ENCODE data around the gene KCNE4. TPM values are rescaled to one million over a fixed set of nuclear protein-coding genes. Genes with fewer than 3 reads are reported as not detected.

Gene KCNE4
- total and polyA plus RNA-seq, 4 donors: 0.19 to 0.42 (median 0.31) TPM

DNA sequence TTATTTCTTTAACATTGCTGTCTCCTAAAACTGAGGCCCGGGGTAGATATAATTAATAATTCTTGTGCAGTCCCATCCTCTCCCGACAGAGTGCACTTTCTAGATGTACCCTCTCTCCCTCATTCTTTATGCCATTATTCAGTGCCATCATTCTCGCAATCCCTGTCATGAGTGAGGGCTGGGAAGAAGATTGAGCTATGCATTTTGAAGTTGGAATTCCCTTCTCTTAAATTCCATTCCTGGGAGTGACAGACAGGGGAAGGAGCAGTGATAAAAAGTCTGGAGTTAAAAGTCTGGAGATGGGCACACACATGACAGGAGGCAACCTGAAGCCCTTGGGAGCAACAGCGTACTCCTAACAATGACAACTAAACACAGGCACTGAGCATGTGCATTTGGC, 2.6 kb upstream of the KCNE4 start:
- H3K27ac ChIP-seq (ENCODE audit: low read depth in 1 of 2, low read length in 2 of 2): no peak overlapping the region
- peaks cover 0 to 2% (median 0%) of the 10 kb centered on the region in 4 donors for H3K4me1 ChIP-seq (ENCODE audit: control insufficient read depth in 4 of 4, insufficient read depth in 4 of 4, low read length in 3 of 4)
- H3K4me3 ChIP-seq (ENCODE audit: low read depth in 1 of 3, low read length in 3 of 3): no peak overlapping the region
- TF ChIP-seq RAD21 (IDR thresholded peaks at IDR 0.05) (no peak), JUND (IDR thresholded peaks at IDR 0.05) (no peak), FOXA2 (IDR thresholded peaks at IDR 0.05) (no peak), TAF1 (conservative IDR thresholded peaks at IDR 0.05) (no peak), YY1 (IDR thresholded peaks at IDR 0.05) (no peak), SP1 (IDR thresholded peaks at IDR 0.05) (no peak), NR2F2 (IDR thresholded peaks at IDR 0.05) (no peak), RXRA (IDR thresholded peaks at IDR 0.05) (no peak), FOXA1 (IDR thresholded peaks at IDR 0.05) (no peak), HNF4G (IDR thresholded peaks at IDR 0.05) (no peak), EGR1 (IDR thresholded peaks at IDR 0.05; ENCODE audit: low read depth in 2 of 2) (no peak)
- TF ChIP-seq, protein P1, sequence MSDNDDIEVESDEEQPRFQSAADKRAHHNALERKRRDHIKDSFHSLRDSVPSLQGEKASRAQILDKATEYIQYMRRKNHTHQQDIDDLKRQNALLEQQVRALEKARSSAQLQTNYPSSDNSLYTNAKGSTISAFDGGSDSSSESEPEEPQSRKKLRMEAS (IDR thresholded peaks at IDR 0.05): no peak
- TF ChIP-seq, protein P2, sequence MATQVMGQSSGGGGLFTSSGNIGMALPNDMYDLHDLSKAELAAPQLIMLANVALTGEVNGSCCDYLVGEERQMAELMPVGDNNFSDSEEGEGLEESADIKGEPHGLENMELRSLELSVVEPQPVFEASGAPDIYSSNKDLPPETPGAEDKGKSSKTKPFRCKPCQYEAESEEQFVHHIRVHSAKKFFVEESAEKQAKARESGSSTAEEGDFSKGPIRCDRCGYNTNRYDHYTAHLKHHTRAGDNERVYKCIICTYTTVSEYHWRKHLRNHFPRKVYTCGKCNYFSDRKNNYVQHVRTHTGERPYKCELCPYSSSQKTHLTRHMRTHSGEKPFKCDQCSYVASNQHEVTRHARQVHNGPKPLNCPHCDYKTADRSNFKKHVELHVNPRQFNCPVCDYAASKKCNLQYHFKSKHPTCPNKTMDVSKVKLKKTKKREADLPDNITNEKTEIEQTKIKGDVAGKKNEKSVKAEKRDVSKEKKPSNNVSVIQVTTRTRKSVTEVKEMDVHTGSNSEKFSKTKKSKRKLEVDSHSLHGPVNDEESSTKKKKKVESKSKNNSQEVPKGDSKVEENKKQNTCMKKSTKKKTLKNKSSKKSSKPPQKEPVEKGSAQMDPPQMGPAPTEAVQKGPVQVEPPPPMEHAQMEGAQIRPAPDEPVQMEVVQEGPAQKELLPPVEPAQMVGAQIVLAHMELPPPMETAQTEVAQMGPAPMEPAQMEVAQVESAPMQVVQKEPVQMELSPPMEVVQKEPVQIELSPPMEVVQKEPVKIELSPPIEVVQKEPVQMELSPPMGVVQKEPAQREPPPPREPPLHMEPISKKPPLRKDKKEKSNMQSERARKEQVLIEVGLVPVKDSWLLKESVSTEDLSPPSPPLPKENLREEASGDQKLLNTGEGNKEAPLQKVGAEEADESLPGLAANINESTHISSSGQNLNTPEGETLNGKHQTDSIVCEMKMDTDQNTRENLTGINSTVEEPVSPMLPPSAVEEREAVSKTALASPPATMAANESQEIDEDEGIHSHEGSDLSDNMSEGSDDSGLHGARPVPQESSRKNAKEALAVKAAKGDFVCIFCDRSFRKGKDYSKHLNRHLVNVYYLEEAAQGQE (IDR thresholded peaks at IDR 0.05): no peak
- TF ChIP-seq, protein P3, sequence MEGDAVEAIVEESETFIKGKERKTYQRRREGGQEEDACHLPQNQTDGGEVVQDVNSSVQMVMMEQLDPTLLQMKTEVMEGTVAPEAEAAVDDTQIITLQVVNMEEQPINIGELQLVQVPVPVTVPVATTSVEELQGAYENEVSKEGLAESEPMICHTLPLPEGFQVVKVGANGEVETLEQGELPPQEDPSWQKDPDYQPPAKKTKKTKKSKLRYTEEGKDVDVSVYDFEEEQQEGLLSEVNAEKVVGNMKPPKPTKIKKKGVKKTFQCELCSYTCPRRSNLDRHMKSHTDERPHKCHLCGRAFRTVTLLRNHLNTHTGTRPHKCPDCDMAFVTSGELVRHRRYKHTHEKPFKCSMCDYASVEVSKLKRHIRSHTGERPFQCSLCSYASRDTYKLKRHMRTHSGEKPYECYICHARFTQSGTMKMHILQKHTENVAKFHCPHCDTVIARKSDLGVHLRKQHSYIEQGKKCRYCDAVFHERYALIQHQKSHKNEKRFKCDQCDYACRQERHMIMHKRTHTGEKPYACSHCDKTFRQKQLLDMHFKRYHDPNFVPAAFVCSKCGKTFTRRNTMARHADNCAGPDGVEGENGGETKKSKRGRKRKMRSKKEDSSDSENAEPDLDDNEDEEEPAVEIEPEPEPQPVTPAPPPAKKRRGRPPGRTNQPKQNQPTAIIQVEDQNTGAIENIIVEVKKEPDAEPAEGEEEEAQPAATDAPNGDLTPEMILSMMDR (IDR thresholded peaks at IDR 0.05; ENCODE audit: low read depth, low read length, missing input control): no peak
- TF ChIP-seq, protein P4, sequence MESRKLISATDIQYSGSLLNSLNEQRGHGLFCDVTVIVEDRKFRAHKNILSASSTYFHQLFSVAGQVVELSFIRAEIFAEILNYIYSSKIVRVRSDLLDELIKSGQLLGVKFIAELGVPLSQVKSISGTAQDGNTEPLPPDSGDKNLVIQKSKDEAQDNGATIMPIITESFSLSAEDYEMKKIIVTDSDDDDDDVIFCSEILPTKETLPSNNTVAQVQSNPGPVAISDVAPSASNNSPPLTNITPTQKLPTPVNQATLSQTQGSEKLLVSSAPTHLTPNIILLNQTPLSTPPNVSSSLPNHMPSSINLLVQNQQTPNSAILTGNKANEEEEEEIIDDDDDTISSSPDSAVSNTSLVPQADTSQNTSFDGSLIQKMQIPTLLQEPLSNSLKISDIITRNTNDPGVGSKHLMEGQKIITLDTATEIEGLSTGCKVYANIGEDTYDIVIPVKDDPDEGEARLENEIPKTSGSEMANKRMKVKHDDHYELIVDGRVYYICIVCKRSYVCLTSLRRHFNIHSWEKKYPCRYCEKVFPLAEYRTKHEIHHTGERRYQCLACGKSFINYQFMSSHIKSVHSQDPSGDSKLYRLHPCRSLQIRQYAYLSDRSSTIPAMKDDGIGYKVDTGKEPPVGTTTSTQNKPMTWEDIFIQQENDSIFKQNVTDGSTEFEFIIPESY (IDR thresholded peaks at IDR 0.05): no peak
- no peaks in the 10 kb centered on the region for H3K36me3 ChIP-seq (ENCODE audit: control insufficient read depth in 4 of 4, insufficient read depth in 3 of 4, low read depth in 1 of 4, low read length in 3 of 4)
- H3K27me3 ChIP-seq (ENCODE audit: control insufficient read depth in 4 of 4, insufficient read depth in 4 of 4, low read length in 3 of 4): peaks cover 0 to 5% (median 0%) of the 10 kb centered on the region in 4 donors
- no peak overlapping the region for H3K9ac ChIP-seq (ENCODE audit: low read depth in 1 of 2, low read length in 2 of 2)
- no peaks in the 10 kb centered on the region for H3K9me3 ChIP-seq (ENCODE audit: control insufficient read depth in 4 of 4, low read length in 3 of 4)
- 93% methylated on average over 4 of the region's 4 CpGs for WGBS
- no peak for DNase-seq (ENCODE audit: low spot score)

DNA sequence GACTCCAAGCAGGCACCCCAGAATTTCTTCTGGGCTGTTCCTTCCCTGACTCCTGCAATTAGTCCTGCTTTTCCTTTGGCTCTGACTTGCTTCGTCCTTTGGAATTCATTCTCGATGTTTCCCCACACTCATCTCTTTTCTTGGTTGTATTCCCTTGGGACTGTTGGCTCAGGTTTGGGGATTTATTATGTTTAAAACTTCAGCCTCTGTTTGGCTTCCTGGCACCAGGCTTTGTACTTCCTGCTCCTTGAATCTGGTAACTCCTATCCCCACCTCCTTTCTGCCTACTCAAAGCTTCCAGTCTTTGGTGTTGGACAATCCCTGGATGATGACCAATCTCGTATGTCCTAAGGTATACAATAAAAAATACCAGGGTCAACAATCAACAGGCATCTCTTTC, 1.8 kb upstream of the KCNE4 start:
- DNase-seq (ENCODE audit: low spot score): no peak
- 82% methylated on average over 3 of the region's 3 CpGs for WGBS
- peaks cover 0 to 5% (median 0%) of the 10 kb centered on the region in 4 donors for H3K27me3 ChIP-seq (ENCODE audit: control insufficient read depth in 4 of 4, insufficient read depth in 4 of 4, low read length in 3 of 4)
- no peak overlapping the region for H3K9ac ChIP-seq (ENCODE audit: low read depth in 1 of 2, low read length in 2 of 2)
- H3K36me3 ChIP-seq (ENCODE audit: control insufficient read depth in 4 of 4, insufficient read depth in 3 of 4, low read depth in 1 of 4, low read length in 3 of 4): no peaks in the 10 kb centered on the region
- peaks cover 0 to 2% (median 0%) of the 10 kb centered on the region in 4 donors for H3K4me1 ChIP-seq (ENCODE audit: control insufficient read depth in 4 of 4, insufficient read depth in 4 of 4, low read length in 3 of 4)
- no peak overlapping the region for H3K27ac ChIP-seq (ENCODE audit: low read depth in 1 of 2, low read length in 2 of 2)
- TF ChIP-seq, protein P1 (IDR thresholded peaks at IDR 0.05): no peak
- no peak overlapping the region for H3K4me3 ChIP-seq (ENCODE audit: low read depth in 1 of 3, low read length in 3 of 3)
- no peaks in the 10 kb centered on the region for H3K9me3 ChIP-seq (ENCODE audit: control insufficient read depth in 4 of 4, low read length in 3 of 4)

Measured in liver (tissue), 9 donors.